SK-N-SH treated with all-trans-retinoic acid at 6 μM for 48 hours (cell line): Measurements from ENCODE around the gene RAF1.

Experiments
- ATAC-seq: fragments of 200-7000 bp; cut with Tn5 transposase; 3 replicates; pipeline ENCODE4 v1.9.1; 2020; ENCODE audit warnings: mild to moderate bottlenecking, moderate library complexity
- ARNTL ChIP-seq: fragments of 450-650 bp; formaldehyde crosslinking; IDR thresholded peaks from 2 replicates; pipeline ENCODE4 v1.5.0; 2020; ENCODE audit warnings: low read depth, mild to moderate bottlenecking, moderate library complexity, borderline replicate concordance
- BACH2 ChIP-seq: fragments of 250-450 bp; sonication (Bioruptor Pico); IDR thresholded peaks from 2 replicates; pipeline ENCODE4 v1.9.0; 2021; ENCODE audit warnings: mild to moderate bottlenecking, borderline replicate concordance
- CREB5 ChIP-seq: fragments of 250-450 bp; sonication (Bioruptor Pico); IDR thresholded peaks from 2 replicates; pipeline ENCODE4 v1.5.1; 2020; ENCODE audit warnings: low read depth, mild to moderate bottlenecking, moderate library complexity
- CSDC2 ChIP-seq: fragments of 250-450 bp; sonication (Bioruptor Pico); IDR thresholded peaks from 2 replicates; pipeline ENCODE4 v1.5.0; 2020; ENCODE audit warnings: mild to moderate bottlenecking, moderate library complexity
- CSRNP3 ChIP-seq: fragments of 250-450 bp; sonication (Bioruptor Pico); IDR thresholded peaks from 2 replicates; pipeline ENCODE4 v1.5.1; 2021; ENCODE audit warnings: mild to moderate bottlenecking, moderate library complexity
- ESRRG ChIP-seq: fragments of 250-450 bp; sonication (Bioruptor Pico); IDR thresholded peaks from 2 replicates; pipeline ENCODE4 v1.6.1; 2021; ENCODE audit warnings: mild to moderate bottlenecking
- GLIS3 ChIP-seq: fragments of 250-450 bp; sonication (Bioruptor Pico); IDR thresholded peaks from 2 replicates; pipeline ENCODE4 v1.5.0; 2020; ENCODE audit warnings: mild to moderate bottlenecking, moderate library complexity
- ISL1 ChIP-seq: fragments of 250-450 bp; sonication (Bioruptor Pico); IDR thresholded peaks from 2 replicates; pipeline ENCODE4 v2.1.2; 2022; ENCODE audit warnings: mild to moderate bottlenecking, moderate library complexity
- PATZ1 ChIP-seq: fragments of 250-450 bp; sonication (Bioruptor Pico); IDR thresholded peaks from 2 replicates; pipeline ENCODE4 v1.8.0; 2020; ENCODE audit warnings: mild to moderate bottlenecking, moderate library complexity, borderline replicate concordance
- POU6F1 ChIP-seq: fragments of 250-450 bp; sonication (Bioruptor Pico); IDR thresholded peaks from 2 replicates; pipeline ENCODE4 v1.8.0; 2021; ENCODE audit warnings: low read depth, mild to moderate bottlenecking, moderate library complexity, borderline replicate concordance
- SNAI2 ChIP-seq: fragments of 250-450 bp; sonication (Bioruptor Pico); IDR thresholded peaks from 2 replicates; pipeline ENCODE4 v1.5.0; 2020; ENCODE audit warnings: mild to moderate bottlenecking, moderate library complexity
- TOX ChIP-seq: fragments of 250-450 bp; sonication (Bioruptor Pico); IDR thresholded peaks from 2 replicates; pipeline ENCODE4 v1.8.0; 2021; ENCODE audit warnings: mild to moderate bottlenecking, moderate library complexity, borderline replicate concordance
- TSHZ2 ChIP-seq: fragments of 250-450 bp; sonication (Bioruptor Pico); IDR thresholded peaks from 2 replicates; pipeline ENCODE4 v1.5.0; 2020; ENCODE audit warnings: mild to moderate bottlenecking, moderate library complexity
- ZC3H10 ChIP-seq: fragments of 250-450 bp; sonication (Bioruptor Pico); IDR thresholded peaks from 2 replicates; pipeline ENCODE4 v1.5.1; 2021; ENCODE audit warnings: mild to moderate bottlenecking, moderate library complexity
- ZFP3 ChIP-seq: fragments of 250-450 bp; sonication (Bioruptor Pico); IDR thresholded peaks from 2 replicates; pipeline ENCODE4 v1.5.0; 2020; ENCODE audit warnings: mild to moderate bottlenecking, moderate library complexity
- ZFP30 ChIP-seq: fragments of 450-650 bp; formaldehyde crosslinking; IDR thresholded peaks from 2 replicates; pipeline ENCODE4 v1.5.0; 2022; ENCODE audit warnings: mild to moderate bottlenecking, moderate library complexity
- ZNF565 ChIP-seq: fragments of 450-650 bp; formaldehyde crosslinking; conservative IDR thresholded peaks from 2 replicates; pipeline ENCODE4 v1.5.0; 2020; ENCODE audit warnings: low read depth, mild to moderate bottlenecking, moderate library complexity
- ZNF70 ChIP-seq: fragments of 450-650 bp; formaldehyde crosslinking; IDR thresholded peaks from 2 replicates; pipeline ENCODE4 v1.5.0; 2020; ENCODE audit warnings: mild to moderate bottlenecking, moderate library complexity
- ZNF8 ChIP-seq: fragments of 450-650 bp; formaldehyde crosslinking; IDR thresholded peaks from 2 replicates; pipeline ENCODE4 v1.5.0; 2020; ENCODE audit warnings: mild to moderate bottlenecking, moderate library complexity

The RAF1 gene

GRCh38 chr3:12686096-12686495 lies 22.2 kb upstream of the RAF1 start:
- TF ChIP-seq SNAI2 (CRISPR knock-in tag) (no peak), ARNTL (CRISPR knock-in tag) (no peak), TSHZ2 (CRISPR knock-in tag) (no peak), ZNF70 (CRISPR knock-in tag) (no peak), ZNF8 (no peak), ZC3H10 (CRISPR knock-in tag) (no peak), ZNF565 (no peak), CSRNP3 (CRISPR knock-in tag) (no peak), POU6F1 (no peak), ZFP30 (CRISPR knock-in tag) (no peak), CREB5 (CRISPR knock-in tag) (no peak), TOX (no peak), PATZ1 (CRISPR knock-in tag) (no peak), ISL1 (CRISPR knock-in tag) (no peak), CSDC2 (CRISPR knock-in tag) (no peak), ESRRG (CRISPR knock-in tag) (no peak), GLIS3 (CRISPR knock-in tag) (no peak)
- no peak for ATAC-seq

- no peak for ATAC-seq
- TF ChIP-seq GLIS3 (CRISPR knock-in tag): no peak
- no peak for TF ChIP-seq ZNF8
- no peak for TF ChIP-seq ZC3H10 (CRISPR knock-in tag)
- no peak for TF ChIP-seq ESRRG (CRISPR knock-in tag)
- TF ChIP-seq CREB5 (CRISPR knock-in tag): no peak
- TF ChIP-seq BACH2 (CRISPR knock-in tag): no peak
- no peak for TF ChIP-seq ARNTL (CRISPR knock-in tag)
- no peak for TF ChIP-seq ZNF70 (CRISPR knock-in tag)
- no peak for TF ChIP-seq ZFP3 (CRISPR knock-in tag)
Measured at GRCh38 chr3:12681943-12682390, 18.1 kb upstream of the RAF1 start.
